IMR-90 (cell line): ENCODE data around the gene ARRB1. TPM values are rescaled to one million over a fixed set of nuclear protein-coding genes. Genes with fewer than 3 reads are reported as not detected.

Experiments used
- ATAC-seq: fragments of 200-7000 bp; cut with Tn5 transposase; 2 replicates; pipeline ENCODE4 v1.9.1; 2020; ENCODE audit warnings: low read depth, mild to moderate bottlenecking, moderate library complexity
- BruUV-seq: library from RNA; stranded (reverse); fragments of 400-500 nt; replicated peaks from 2 replicates; lab custom pipeline; 2021; lab: Mats Ljungman, UMichigan
- CTCF ChIA-PET: fragments of 300-600 bp; formaldehyde crosslinking; extraction: SDS; loops from one replicate; lab custom pipeline; 2021; ENCODE audit warnings: antibody characterized with exemption; lab: Yijun Ruan, JAX
- POLR2A ChIA-PET: fragments of 300-600 bp; sonication (Branson Sonifier 250); formaldehyde crosslinking; loops from one replicate; lab custom pipeline; 2022; ENCODE audit warnings: antibody characterized with exemption; ENCODE audit not compliant: unreplicated experiment; lab: Charles Lee
- DNase-seq: peaks from one replicate; pipeline ENCODE4 v3.0.0; 2013
- H2AFZ ChIP-seq: replicated peaks from 2 replicates; pipeline ENCODE3; 2013; ENCODE audit warnings: low read length, mild to moderate bottlenecking; ENCODE audit not compliant: poor library complexity
- H2AK5ac ChIP-seq: 2 replicates; pipeline ENCODE4 v1.6.1; 2013; ENCODE audit warnings: low read depth, low read length, inconsistent platforms
- H2AK9ac ChIP-seq: replicated peaks from 2 replicates; pipeline ENCODE3; 2013; ENCODE audit warnings: mild to moderate bottlenecking, low read depth, low read length, moderate library complexity; ENCODE audit not compliant: poor library complexity
- H2BK120ac ChIP-seq: 2 replicates; pipeline ENCODE4 v1.6.1; 2013; ENCODE audit warnings: low read depth, low read length, inconsistent platforms
- H2BK15ac ChIP-seq: 3 replicates; pipeline ENCODE4 v1.6.1; 2013; ENCODE audit warnings: low read depth, low read length, inconsistent platforms
- H2BK20ac ChIP-seq: 2 replicates; pipeline ENCODE4 v1.6.1; 2013; ENCODE audit warnings: low read depth, mild to moderate bottlenecking, inconsistent platforms, low read length, moderate library complexity
- H2BK5ac ChIP-seq: 2 replicates; pipeline ENCODE4 v1.6.1; 2013; ENCODE audit warnings: mild to moderate bottlenecking, low read depth, low read length, inconsistent platforms; ENCODE audit not compliant: poor library complexity, severe bottlenecking
- H3K14ac ChIP-seq: replicated peaks from 2 replicates; pipeline ENCODE4 v1.6.1; 2013; ENCODE audit warnings: low read depth, low read length, inconsistent platforms
- H3K18ac ChIP-seq: 2 replicates; pipeline ENCODE4 v1.6.1; 2013; ENCODE audit warnings: low read depth, low read length, control low read depth
- H3K23ac ChIP-seq: 2 replicates; pipeline ENCODE4 v1.6.1; 2013; ENCODE audit warnings: low read depth, low read length, inconsistent platforms
- H3K27ac ChIP-seq: 2 replicates; pipeline ENCODE4 v1.5.1; 2013; ENCODE audit warnings: mild to moderate bottlenecking, control low read depth, low read length; ENCODE audit not compliant: insufficient read depth
- H3K27me3 ChIP-seq: 2 replicates; pipeline ENCODE4 v1.6.1; 2013; ENCODE audit warnings: low read length; ENCODE audit not compliant: control insufficient read depth, insufficient read depth
- H3K36me3 ChIP-seq: 2 replicates; pipeline ENCODE4 v1.6.1; 2013; ENCODE audit warnings: low read length, mixed read lengths; ENCODE audit not compliant: control insufficient read depth, insufficient read depth
- H3K4ac ChIP-seq: 2 replicates; pipeline ENCODE4 v1.6.1; 2013; ENCODE audit warnings: low read depth, low read length, inconsistent platforms
- H3K4me1 ChIP-seq: 2 replicates; pipeline ENCODE4 v1.6.1; 2013; ENCODE audit warnings: low read length, mixed read lengths; ENCODE audit not compliant: control insufficient read depth, insufficient read depth
- H3K4me2 ChIP-seq: 2 replicates; pipeline ENCODE4 v1.6.1; 2013; ENCODE audit warnings: low read depth, mild to moderate bottlenecking, control low read depth, low read length, moderate library complexity
- H3K4me3 ChIP-seq: 2 replicates; pipeline ENCODE4 v1.5.1; 2013; ENCODE audit warnings: low read depth, mild to moderate bottlenecking, control low read depth, low read length, moderate library complexity; ENCODE audit not compliant: insufficient read depth
- H3K56ac ChIP-seq: 2 replicates; pipeline ENCODE4 v1.6.1; 2013; ENCODE audit warnings: low read length, inconsistent platforms; ENCODE audit not compliant: insufficient read depth; ENCODE audit errors: extremely low read depth
- H3K79me1 ChIP-seq, 2 experiments: 2 replicates each; pipeline ENCODE4 v1.6.1; 2013; ENCODE audit warnings: low read length in 2 of 2, inconsistent platforms in 1 of 2, low read depth in 1 of 2
- H3K9ac ChIP-seq: 2 replicates; pipeline ENCODE4 v1.6.1; 2013; ENCODE audit warnings: low read depth, low read length, control low read depth
- H3K9me1 ChIP-seq: 2 replicates; pipeline ENCODE4 v1.6.1; 2013; ENCODE audit warnings: low read length, inconsistent platforms; ENCODE audit not compliant: insufficient read depth
- H3K9me3 ChIP-seq: 2 replicates; pipeline ENCODE4 v1.6.1; 2013; ENCODE audit warnings: low read length; ENCODE audit not compliant: control insufficient read depth, insufficient read depth
- H4K20me1 ChIP-seq: 2 replicates; pipeline ENCODE4 v1.6.1; 2013; ENCODE audit warnings: low read length, inconsistent platforms; ENCODE audit not compliant: insufficient read depth
- H4K5ac ChIP-seq: 2 replicates; pipeline ENCODE4 v1.6.1; 2013; ENCODE audit warnings: mild to moderate bottlenecking, low read depth, low read length, control low read depth
- H4K8ac ChIP-seq, 2 experiments: 2 replicates each; pipeline ENCODE4 v1.6.1; 2013; ENCODE audit warnings: low read depth in 2 of 2, low read length in 2 of 2, control low read depth in 1 of 2, inconsistent platforms in 1 of 2
- H4K91ac ChIP-seq: 2 replicates; pipeline ENCODE4 v1.6.1; 2013; ENCODE audit warnings: low read depth, low read length, inconsistent platforms; ENCODE audit not compliant: insufficient read depth
- BHLHE40 ChIP-seq: fragments of 150-350 bp; IDR thresholded peaks from 2 replicates; pipeline ENCODE4 v1.6.1; 2016; ENCODE audit warnings: mild to moderate bottlenecking, low read depth, low read length
- CEBPB ChIP-seq: IDR thresholded peaks from 2 replicates; pipeline ENCODE4 v1.6.1; 2012; ENCODE audit warnings: low read depth, low read length, improper control_type of control experiment
- CTCF ChIP-seq: conservative IDR thresholded peaks from 2 replicates; pipeline ENCODE4 v1.5.1; 2012; ENCODE audit warnings: mild to moderate bottlenecking, low read depth, low read length, improper control_type of control experiment
- MAFK ChIP-seq: IDR thresholded peaks from 2 replicates; pipeline ENCODE4 v1.6.1; 2012; ENCODE audit warnings: low read depth, low read length, improper control_type of control experiment
- MAZ ChIP-seq: IDR thresholded peaks from 2 replicates; pipeline ENCODE4 v1.6.1; 2012; ENCODE audit warnings: low read depth, mild to moderate bottlenecking, low read length, improper control_type of control experiment, moderate library complexity, borderline replicate concordance
- MXI1 ChIP-seq: IDR thresholded peaks from 2 replicates; pipeline ENCODE4 v1.6.1; 2012; ENCODE audit warnings: low read depth, mild to moderate bottlenecking, low read length, moderate library complexity, borderline replicate concordance
- RAD21 ChIP-seq: IDR thresholded peaks from 2 replicates; pipeline ENCODE4 v1.6.1; 2012; ENCODE audit warnings: low read length, improper control_type of control experiment
- RFX5 ChIP-seq: IDR thresholded peaks from 2 replicates; pipeline ENCODE4 v1.8.0; 2012; ENCODE audit warnings: low read depth, mild to moderate bottlenecking, low read length, moderate library complexity
- SMC3 ChIP-seq: fragments of 150-350 bp; IDR thresholded peaks from 2 replicates; pipeline ENCODE4 v1.6.1; 2016; ENCODE audit warnings: low read depth, mild to moderate bottlenecking, antibody characterized with exemption, low read length, moderate library complexity
- WGBS, 2 experiments: methylation state at CpG; one replicate each; pipeline versions ENCODE4 v1.1.5 to v1.1.7; 2013; ENCODE audit warnings: missing lambda C conversion rate in 2 of 2; ENCODE audit not compliant: insufficient read length in 1 of 2; ENCODE audit errors: extremely low coverage in 2 of 2; 5-methylcytosine and 5-hydroxymethylcytosine counted together
- dilution Hi-C: fragments of 300-500 bp; cut with HindIII; formaldehyde crosslinking; loops from one replicate; pipeline ENCODE4 v1.14.3; 2018; ENCODE audit warnings: low sequenced_read_pairs; ENCODE audit not compliant: unreplicated experiment
- in situ Hi-C: fragments of 300-500 bp; cut with MboI; formaldehyde crosslinking; loops from 3 replicates; pipeline ENCODE4 v1.14.3; 2019; ENCODE audit warnings: low sequenced_read_pairs, inconsistent platforms, mixed read lengths
- intact Hi-C: fragments of 100-400 bp; cut with micrococcal nuclease; formaldehyde crosslinking; loops from 2 replicates; pipeline ENCODE4 v1.10.0; 2022
- polyA plus RNA-seq, 3 experiments: library from polyadenylated mRNA; depleted of rRNA; stranded (reverse); fragments of >200 nt; gene quantifications; 2 replicates each; pipeline ENCODE4 v1.2.3, GENCODE V29; 2012; ENCODE audit warnings: low replicate concordance in 1 of 3
- total RNA-seq: library from RNA; depleted of rRNA; stranded (reverse); fragments of >200 nt; gene quantifications from 2 replicates; pipeline ENCODE4 v1.2.3, GENCODE V29; 2012
- TF ChIP-seq, protein P1 (sequence below): fragments of 150-350 bp; IDR thresholded peaks from 2 replicates; pipeline ENCODE4 v1.6.1; 2016; ENCODE audit warnings: low read depth, mild to moderate bottlenecking, low read length, moderate library complexity, borderline replicate concordance

Gene ARRB1
- total and polyA plus RNA-seq, 2 of the 4 experiments (the other 2 are of a cell fraction): 11.0 to 17.4 TPM

DNA sequence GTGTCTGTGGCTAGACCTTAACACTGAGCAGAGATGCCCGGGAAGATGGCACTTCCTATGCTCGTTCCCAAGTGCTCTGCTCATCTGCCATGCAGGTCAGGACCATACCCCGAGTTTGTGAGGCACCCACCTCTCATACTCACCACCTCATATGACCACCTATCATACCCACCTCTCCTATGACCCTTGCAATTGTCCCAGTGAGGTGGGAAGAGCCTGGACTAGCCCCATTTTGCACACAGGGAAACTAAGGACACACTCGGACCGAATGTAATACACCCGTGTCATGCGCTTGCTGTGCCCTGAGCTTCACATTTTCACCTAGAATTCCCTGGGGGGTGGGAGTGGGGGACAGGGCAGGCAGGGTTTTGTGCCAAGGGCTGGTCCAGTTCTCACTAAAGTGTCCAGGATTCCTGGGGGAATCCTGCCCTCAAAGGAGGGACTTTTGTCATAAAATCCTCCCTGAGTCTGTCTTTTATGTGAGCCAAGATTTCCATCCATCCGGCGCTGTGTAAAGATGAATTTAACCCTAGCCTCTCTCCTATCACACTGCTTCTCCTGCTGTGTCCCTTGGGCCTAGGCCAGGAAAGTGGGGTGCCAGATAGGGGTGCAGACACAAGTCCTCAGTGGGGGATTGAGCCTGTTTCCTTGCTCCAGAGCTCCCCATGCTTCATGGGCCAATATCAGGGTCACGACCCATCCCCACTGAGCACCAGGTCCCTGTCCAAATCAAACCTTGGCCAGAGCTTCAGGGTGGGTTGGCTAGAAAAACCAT lies 90.9 kb downstream of the ARRB1 start:
- Histone ChIP-seq H2BK15ac (no peak overlapping the region), H3K9me3 (no peaks in the 10 kb centered on the region), H3K4me1 (no peaks in the 10 kb centered on the region), H3K9ac (no peak overlapping the region), H3K36me3 (no peaks in the 10 kb centered on the region), H2AFZ (no peak overlapping the region), H4K20me1 (no peaks in the 10 kb centered on the region; the same call in 1 of the 2 replicates), H2AK9ac (no peak overlapping the region), H3K4ac (no peak overlapping the region), H3K14ac (no peak overlapping the region), H4K8ac (no peak overlapping the region), H3K27me3 (peaks cover 16% of the 10 kb centered on the region), H2BK5ac (no peak overlapping the region), H2AK5ac (no peak overlapping the region), H2BK20ac (no peak overlapping the region), H4K5ac (no peak overlapping the region), H3K56ac (no peak overlapping the region), H4K91ac (no peak overlapping the region), H3K9me1 (no peaks in the 10 kb centered on the region), H3K27ac (no peak overlapping the region), H3K79me1 (no peaks in the 10 kb centered on the region), H3K4me2 (no peak overlapping the region), H3K23ac (no peak overlapping the region), H2BK120ac (no peak overlapping the region), H3K4me3 (no peak overlapping the region), H3K18ac (no peak overlapping the region)
- 14% methylated on average over 1 of the region's 10 CpGs; no CpG with 5 or more reads in 1 of the 2 experiments for WGBS, 2 experiments
- in situ Hi-C loops (no loop called here), intact Hi-C loops (no loop called here), dilution Hi-C loops (no loop called here)
- CTCF ChIA-PET: no interaction called here
- POLR2A ChIA-PET: no interaction called here
- TF ChIP-seq RFX5 (no peak), CEBPB (no peak), SMC3 (no peak), MAZ (no peak), CTCF (no peak), BHLHE40 (no peak), RAD21 (no peak), MXI1 (no peak), MAFK (no peak)
- TF ChIP-seq, protein P1, sequence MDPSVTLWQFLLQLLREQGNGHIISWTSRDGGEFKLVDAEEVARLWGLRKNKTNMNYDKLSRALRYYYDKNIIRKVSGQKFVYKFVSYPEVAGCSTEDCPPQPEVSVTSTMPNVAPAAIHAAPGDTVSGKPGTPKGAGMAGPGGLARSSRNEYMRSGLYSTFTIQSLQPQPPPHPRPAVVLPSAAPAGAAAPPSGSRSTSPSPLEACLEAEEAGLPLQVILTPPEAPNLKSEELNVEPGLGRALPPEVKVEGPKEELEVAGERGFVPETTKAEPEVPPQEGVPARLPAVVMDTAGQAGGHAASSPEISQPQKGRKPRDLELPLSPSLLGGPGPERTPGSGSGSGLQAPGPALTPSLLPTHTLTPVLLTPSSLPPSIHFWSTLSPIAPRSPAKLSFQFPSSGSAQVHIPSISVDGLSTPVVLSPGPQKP: no peak
- no peak for DNase-seq
- no peak for ATAC-seq
- no TSS peak for BruUV-seq
